Measurements from ENCODE around the gene APBA2. TPM values are rescaled to one million over a fixed set of nuclear protein-coding genes. Genes with fewer than 3 reads are reported as not detected.

APBA2 gene
- total RNA-seq, 1 donor from 2014 or later, result 41.0 TPM

DNA sequence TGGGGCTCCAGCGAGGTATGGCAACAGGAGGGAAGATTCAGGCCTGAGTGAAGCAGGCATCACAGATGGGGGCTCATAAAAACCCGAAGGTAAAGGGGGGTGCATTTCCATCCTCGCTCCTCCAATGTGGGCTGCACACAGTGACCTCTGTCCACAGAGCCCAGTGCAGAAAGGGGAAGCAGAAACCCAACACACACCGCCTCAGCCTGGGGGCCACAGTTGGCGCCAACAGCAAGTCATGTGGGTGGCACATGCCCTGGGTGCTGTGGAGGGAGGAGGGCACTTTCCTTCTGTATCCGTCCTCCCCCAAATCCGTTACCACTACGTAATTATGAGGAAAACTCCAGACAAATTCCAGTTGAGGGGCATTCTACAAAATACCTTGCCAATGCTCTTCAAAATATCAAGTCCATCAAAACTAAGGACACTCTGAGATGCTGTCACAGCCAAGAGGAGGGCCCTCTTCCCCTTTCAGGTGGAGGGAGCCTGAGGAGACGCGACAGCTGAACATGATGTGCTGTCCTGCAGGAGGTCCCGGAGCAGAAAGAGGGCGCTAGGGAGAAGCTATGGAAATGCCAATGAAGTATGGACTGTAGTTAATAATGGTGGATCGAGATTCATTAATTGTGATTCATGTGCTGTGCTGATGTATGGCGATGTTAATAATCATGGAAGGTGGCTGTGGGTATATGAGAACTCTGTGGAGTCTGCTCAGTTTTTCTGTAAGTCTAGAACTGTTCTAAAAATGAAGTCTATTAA is 16.4 kb downstream of the APBA2 start:
- Mint-ChIP-seq H3K36me3 (ENCODE audit: insufficient read depth) (peaks cover 2% of the 10 kb centered on the region), H3K27me3 (no peaks in the 10 kb centered on the region), H3K27ac (no peak overlapping the region), H3K4me3 (ENCODE audit: low read depth) (no peak overlapping the region), H3K9me3 (ENCODE audit: low read depth) (peaks cover under 1% of the 10 kb centered on the region), H3K4me1 (ENCODE audit: low read depth) (no peaks in the 10 kb centered on the region)
- TF ChIP-seq, protein P1, sequence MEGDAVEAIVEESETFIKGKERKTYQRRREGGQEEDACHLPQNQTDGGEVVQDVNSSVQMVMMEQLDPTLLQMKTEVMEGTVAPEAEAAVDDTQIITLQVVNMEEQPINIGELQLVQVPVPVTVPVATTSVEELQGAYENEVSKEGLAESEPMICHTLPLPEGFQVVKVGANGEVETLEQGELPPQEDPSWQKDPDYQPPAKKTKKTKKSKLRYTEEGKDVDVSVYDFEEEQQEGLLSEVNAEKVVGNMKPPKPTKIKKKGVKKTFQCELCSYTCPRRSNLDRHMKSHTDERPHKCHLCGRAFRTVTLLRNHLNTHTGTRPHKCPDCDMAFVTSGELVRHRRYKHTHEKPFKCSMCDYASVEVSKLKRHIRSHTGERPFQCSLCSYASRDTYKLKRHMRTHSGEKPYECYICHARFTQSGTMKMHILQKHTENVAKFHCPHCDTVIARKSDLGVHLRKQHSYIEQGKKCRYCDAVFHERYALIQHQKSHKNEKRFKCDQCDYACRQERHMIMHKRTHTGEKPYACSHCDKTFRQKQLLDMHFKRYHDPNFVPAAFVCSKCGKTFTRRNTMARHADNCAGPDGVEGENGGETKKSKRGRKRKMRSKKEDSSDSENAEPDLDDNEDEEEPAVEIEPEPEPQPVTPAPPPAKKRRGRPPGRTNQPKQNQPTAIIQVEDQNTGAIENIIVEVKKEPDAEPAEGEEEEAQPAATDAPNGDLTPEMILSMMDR (IDR thresholded peaks at IDR 0.05; ENCODE audit: unreplicated experiment), result peak; percentile 12
- DNase-seq (ENCODE audit: low spot score, unreplicated experiment), result no peak

GRCh38 chr15:28902856-28903255 is 17.1 kb downstream of the APBA2 start:
- H3K4me1 Mint-ChIP-seq (ENCODE audit: low read depth), result no peaks in the 10 kb centered on the region
- TF ChIP-seq, protein P1 (IDR thresholded peaks at IDR 0.05; ENCODE audit: unreplicated experiment), result no peak
- peaks cover 4% of the 10 kb centered on the region for H3K36me3 Mint-ChIP-seq (ENCODE audit: insufficient read depth)
- peaks cover 4% of the 10 kb centered on the region for H3K9me3 Mint-ChIP-seq (ENCODE audit: low read depth)
- no peak for DNase-seq (ENCODE audit: low spot score, unreplicated experiment)
- H3K27me3 Mint-ChIP-seq, result no peaks in the 10 kb centered on the region
- no peak overlapping the region for H3K27ac Mint-ChIP-seq
- no peak overlapping the region for H3K4me3 Mint-ChIP-seq (ENCODE audit: low read depth)

DNA sequence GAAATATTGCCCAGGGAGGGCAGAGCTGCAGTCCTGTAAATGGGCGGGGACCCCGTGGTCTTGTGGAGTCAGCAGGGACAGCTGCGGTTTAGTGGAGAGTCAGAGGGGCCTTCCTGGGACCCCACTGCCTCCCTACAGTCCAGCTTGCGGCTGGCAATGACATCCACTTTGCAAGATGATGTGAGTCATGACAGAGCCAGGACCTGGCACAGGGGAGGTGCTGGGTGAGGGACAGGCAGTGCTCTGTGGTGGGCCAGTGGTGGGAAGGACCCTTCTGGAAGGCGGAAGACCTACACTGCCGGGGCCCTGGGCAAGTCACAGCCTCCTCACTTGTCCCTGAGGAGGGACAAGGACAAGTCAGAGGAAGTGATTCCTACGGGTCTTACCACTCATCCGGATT is 17.8 kb downstream of the APBA2 start:
- Mint-ChIP-seq H3K9me3 (ENCODE audit: low read depth) (peaks cover 4% of the 10 kb centered on the region), H3K27me3 (no peaks in the 10 kb centered on the region), H3K4me3 (ENCODE audit: low read depth) (no peak overlapping the region), H3K4me1 (ENCODE audit: low read depth) (no peaks in the 10 kb centered on the region), H3K27ac (no peak overlapping the region), H3K36me3 (ENCODE audit: insufficient read depth) (peaks cover 4% of the 10 kb centered on the region)
- TF ChIP-seq, protein P1 (IDR thresholded peaks at IDR 0.05; ENCODE audit: unreplicated experiment), result no peak
- DNase-seq (ENCODE audit: low spot score, unreplicated experiment), result no peak

- peaks cover 4% of the 10 kb centered on the region for H3K36me3 Mint-ChIP-seq (ENCODE audit: insufficient read depth)
- TF ChIP-seq, protein P1 (IDR thresholded peaks at IDR 0.05; ENCODE audit: unreplicated experiment), result no peak
- H3K27me3 Mint-ChIP-seq, result no peaks in the 10 kb centered on the region
- H3K9me3 Mint-ChIP-seq (ENCODE audit: low read depth), result peaks cover 4% of the 10 kb centered on the region
- H3K4me1 Mint-ChIP-seq (ENCODE audit: low read depth), result no peaks in the 10 kb centered on the region
- no peak overlapping the region for H3K4me3 Mint-ChIP-seq (ENCODE audit: low read depth)
- DNase-seq (ENCODE audit: low spot score, unreplicated experiment), result no peak
- no peak overlapping the region for H3K27ac Mint-ChIP-seq
Measured at GRCh38 chr15:28904003-28904402, 18.2 kb downstream of the APBA2 start.

GRCh38 chr15:28904541-28905315 is 19.0 kb downstream of the APBA2 start:
- H3K27me3 Mint-ChIP-seq, result no peaks in the 10 kb centered on the region
- no peaks in the 10 kb centered on the region for H3K4me1 Mint-ChIP-seq (ENCODE audit: low read depth)
- no peak overlapping the region for H3K27ac Mint-ChIP-seq
- no peak for DNase-seq (ENCODE audit: low spot score, unreplicated experiment)
- H3K36me3 Mint-ChIP-seq (ENCODE audit: insufficient read depth), result peaks cover 6% of the 10 kb centered on the region
- peaks cover 4% of the 10 kb centered on the region for H3K9me3 Mint-ChIP-seq (ENCODE audit: low read depth)
- TF ChIP-seq, protein P1 (IDR thresholded peaks at IDR 0.05; ENCODE audit: unreplicated experiment), result no peak
- H3K4me3 Mint-ChIP-seq (ENCODE audit: low read depth), result no peak overlapping the region

All from progenitor cell of endocrine pancreas (in vitro differentiated cells).